ENCODE results near the gene GAREM2. TPM values are rescaled to one million over a fixed set of nuclear protein-coding genes. Genes with fewer than 3 reads are reported as not detected.

The GAREM2 gene
- total RNA-seq, result 4.0 and 4.2 TPM in 2 replicates

DNA sequence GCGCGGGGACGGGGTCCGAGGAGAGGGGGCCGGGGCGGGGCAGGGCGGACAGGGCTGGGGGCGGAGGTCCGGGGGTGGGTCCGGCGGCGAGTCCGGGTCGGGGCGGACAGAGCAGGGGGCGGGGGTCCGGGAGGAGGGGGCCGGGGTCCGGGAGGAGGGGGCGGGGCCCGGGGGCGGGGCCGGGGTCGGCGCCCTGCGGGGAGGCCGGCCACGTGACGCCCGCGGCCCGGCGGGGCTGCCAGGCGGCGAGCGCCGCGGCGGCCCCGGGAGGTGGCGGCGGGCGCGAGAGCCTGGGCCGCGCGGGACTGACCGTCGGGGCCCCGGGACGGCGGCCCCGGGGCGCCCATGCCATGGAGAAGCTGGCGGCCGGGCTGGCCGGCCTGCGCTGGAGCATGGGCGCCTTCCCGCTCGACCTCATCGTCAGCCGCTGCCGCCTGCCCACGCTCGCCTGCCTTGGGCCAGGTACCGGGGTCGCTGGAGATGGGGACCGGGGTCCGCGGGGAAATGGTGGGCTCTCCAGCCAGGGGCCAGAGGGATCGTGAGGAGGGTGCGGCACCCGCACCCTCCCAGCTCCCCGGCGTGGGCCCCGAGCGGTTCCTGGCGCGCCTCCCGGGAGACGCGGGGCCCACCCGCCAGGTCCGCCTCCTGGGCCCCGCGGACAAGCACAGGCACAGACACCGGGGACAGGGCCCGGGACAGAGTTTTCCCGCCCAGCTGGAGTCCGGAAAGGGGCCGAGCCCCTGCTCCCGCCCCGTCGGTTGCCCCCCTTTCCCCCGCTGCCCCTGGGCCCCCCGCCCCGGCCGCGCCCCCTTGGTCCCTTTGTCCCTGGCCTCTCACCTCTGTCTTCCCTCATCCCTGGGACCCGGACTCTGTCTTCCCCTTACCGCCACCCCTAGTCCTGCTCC is at the start of gene GAREM2:
GAREM2 (plus strand) TSS at position 218 of the 905 bp plus-strand sequence; CDS start at position 351, 133 bp downstream.

Other genes with a start within 250 kb of the GAREM2 start
- 8.0 TPM in 2 replicates for gene KIF3C, start 190.6 kb upstream of the GAREM2 start, total RNA-seq
- gene RAB10, start 139.0 kb upstream of the GAREM2 start, total RNA-seq, result 125 and 136 TPM in 2 replicates
- gene HADHA, start 71.5 kb downstream of the GAREM2 start, total RNA-seq, result 140 and 142 TPM in 2 replicates
- gene HADHB, start 71.9 kb downstream of the GAREM2 start, total RNA-seq, result 147 and 148 TPM in 2 replicates
- 5.1 and 7.6 TPM in 2 replicates for gene SELENOI, start 173.1 kb downstream of the GAREM2 start, total RNA-seq
- not detected in 2 replicates for gene ADGRF3, start 173.7 kb downstream of the GAREM2 start, total RNA-seq
- 0.59 TPM in 1 of 2 replicates, not detected in the other for gene DRC1, start 228.8 kb downstream of the GAREM2 start, total RNA-seq

Data from cardiac ventricle fibroblast (primary cell).